Glomerular visceral epithelial cell (primary cell): Measurements from ENCODE around the gene RBM34.
A peak's percentile ranks its signal among the peaks of the same experiment; 100 is the strongest.
"Not testable (repeated sequence)": the region's sequence is repeated elsewhere in the genome, so short reads cannot be mapped to it uniquely, and the experiment has no call there.

Source experiments
- DNase-seq: peaks from one replicate; pipeline ENCODE4 v3.0.0-alpha.2; 2016; ENCODE audit errors: extremely low spot score

The RBM34 gene, protein sequence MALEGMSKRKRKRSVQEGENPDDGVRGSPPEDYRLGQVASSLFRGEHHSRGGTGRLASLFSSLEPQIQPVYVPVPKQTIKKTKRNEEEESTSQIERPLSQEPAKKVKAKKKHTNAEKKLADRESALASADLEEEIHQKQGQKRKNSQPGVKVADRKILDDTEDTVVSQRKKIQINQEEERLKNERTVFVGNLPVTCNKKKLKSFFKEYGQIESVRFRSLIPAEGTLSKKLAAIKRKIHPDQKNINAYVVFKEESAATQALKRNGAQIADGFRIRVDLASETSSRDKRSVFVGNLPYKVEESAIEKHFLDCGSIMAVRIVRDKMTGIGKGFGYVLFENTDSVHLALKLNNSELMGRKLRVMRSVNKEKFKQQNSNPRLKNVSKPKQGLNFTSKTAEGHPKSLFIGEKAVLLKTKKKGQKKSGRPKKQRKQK

GRCh38 chr1:235160957-235161684 lies at the start of gene RBM34:
Gene RBM34, minus strand, starts transcription at chr1:235161250. Its CDS starts 24 bp downstream, at chr1:235161226.
- DNase-seq = peak; percentile 93

DNA sequence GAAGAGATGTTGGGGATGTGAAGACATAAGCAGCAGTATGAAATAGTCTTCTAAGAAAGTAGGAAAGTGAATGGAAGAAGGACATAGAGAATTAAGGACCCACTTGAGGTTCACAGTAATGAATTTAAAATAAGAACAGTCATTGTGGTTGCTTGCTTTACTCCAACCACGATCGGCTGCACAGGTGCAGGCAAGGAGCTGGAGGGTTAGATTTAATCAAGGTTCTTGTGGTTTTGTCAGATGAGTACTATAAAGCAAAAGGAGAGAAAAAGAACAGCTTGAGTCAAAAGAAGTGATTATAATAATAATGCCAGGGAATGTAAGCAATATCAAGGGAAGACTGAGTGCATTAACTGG lies 46.1 kb upstream of the RBM34 start:
- peak; percentile 46 for DNase-seq

- DNase-seq = peak; percentile 45
These were observed 45.6 kb upstream of the RBM34 start for GRCh38 chr1:235206533-235207208.

DNA sequence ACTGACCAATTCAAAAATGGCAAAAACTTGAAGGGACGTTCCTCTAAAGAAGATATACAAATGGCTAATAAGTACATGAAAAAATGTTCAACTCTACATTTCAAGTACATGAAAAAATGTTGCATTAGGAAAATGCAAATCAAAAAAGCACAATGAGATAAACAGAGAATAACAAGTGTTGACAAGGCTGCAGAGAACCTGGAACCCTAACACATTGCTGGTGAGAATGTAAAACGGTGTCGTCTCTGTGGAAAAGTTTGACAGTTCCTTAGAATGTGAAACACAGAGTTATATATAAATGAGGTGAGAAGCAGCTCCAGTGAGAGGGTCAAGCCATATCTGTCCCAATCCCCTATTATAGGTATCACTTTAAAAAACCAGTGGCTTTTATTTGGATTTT lies 44.6 kb upstream of the RBM34 start:
- no peak for DNase-seq

- DNase-seq = no peak
These were observed 42.4 kb upstream of the RBM34 start for GRCh38 chr1:235203428-235203827.

- not testable (repeated sequence) for DNase-seq
These were observed 41.4 kb upstream of the RBM34 start for GRCh38 chr1:235202447-235202846.

DNA sequence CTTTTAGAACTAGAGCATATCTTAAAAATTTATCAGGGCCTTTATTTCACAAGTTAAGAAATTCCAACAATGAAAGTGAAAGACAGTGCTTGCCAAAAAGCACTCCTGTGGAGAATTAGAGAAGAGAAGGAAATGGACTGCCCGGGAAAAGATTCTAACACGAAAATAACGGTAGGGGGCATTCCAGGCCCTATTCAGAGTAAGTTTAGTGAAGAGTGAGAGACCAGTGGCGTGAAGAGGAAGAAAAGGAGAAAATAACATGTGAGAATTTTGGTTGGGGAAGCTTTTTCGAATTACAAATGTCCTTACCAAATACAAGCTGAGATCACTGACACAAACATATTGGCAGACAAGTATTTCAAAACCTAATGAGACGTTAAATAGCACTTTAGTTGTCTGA lies 38.4 kb upstream of the RBM34 start:
- DNase-seq = peak; percentile 16

DNA sequence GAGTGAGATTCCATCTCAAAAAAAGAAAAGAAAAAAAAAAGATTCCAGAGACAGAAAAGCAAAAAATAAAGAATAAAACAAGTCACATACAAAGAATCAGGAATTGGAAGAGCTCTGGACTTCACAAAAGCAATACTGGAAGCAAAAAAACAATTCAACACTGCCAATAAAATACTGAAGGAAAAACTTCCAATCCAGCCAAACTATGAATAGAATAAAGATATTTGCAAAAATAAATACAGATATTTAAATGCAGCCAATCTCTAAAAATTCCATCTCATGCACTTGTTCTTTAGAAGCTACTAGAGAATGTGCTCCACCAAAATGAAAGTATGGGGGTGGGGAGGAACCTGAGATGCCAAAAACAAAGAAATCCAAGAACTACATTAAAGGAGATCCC lies 29.4 kb upstream of the RBM34 start:
- no peak for DNase-seq

DNA sequence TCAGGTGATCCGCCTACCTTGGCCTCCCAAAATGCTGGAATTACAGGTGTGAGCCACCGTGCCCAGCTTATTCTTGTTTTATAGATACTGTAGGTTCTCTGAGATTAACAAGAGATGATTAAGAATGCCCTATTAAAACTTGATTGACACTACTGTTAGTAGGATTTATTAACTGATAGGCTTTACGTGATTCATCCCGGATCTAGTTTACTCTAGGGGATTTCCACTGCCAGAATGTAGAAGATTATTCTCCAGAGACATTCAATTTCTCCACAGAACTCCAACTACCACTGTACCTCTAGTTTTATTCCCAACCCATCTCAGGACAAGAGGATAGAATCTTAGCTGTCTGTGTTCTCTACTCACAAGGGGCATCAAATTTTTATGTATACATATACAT lies 26.3 kb upstream of the RBM34 start:
- no peak for DNase-seq

- no peak for DNase-seq
These were observed 20.7 kb upstream of the RBM34 start for GRCh38 chr1:235181561-235182245.

GRCh38 chr1:235180916-235181460 lies 19.9 kb upstream of the RBM34 start:
- no peak for DNase-seq

DNA sequence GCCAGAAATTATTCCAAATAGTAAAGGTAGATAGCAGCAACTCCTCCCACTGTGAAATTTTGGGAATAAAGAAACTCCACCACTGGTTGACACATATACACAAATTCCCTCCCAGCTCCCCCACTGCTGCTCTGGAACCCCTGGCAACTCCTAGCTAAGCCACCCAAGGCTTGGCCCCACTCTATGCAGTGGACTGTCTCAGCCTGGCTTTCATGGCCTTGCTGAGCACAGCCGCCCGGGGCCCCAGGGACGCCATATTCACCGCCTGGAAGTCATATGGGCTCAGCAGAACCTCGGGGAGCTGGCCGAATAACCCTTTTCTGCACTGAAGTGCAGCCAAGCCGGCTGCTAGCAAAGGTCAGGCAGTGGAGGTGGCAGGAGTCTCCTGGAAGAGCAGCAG lies 15.4 kb upstream of the RBM34 start:
- DNase-seq = no peak

DNA sequence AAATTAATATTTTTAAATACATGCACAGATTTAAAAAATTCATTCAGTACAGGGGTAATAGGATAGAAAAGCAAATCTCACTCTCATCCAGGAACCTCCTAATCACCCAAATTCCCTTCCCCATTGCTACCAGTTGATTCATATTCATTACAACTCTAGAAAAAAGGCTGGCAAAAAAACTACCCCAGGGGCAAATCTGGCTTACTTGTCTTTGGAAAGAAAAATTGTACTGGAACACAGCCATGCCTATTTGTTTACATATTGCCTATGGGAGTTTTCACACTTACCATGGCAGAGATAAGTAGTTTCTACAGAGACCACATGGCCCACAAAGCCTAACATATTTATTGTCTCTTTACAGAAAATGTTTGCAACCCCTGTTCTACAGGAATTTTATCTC lies 8.9 kb upstream of the RBM34 start:
- no peak for DNase-seq

- no peak for DNase-seq
These were observed 7.3 kb upstream of the RBM34 start for GRCh38 chr1:235168375-235168774.

DNA sequence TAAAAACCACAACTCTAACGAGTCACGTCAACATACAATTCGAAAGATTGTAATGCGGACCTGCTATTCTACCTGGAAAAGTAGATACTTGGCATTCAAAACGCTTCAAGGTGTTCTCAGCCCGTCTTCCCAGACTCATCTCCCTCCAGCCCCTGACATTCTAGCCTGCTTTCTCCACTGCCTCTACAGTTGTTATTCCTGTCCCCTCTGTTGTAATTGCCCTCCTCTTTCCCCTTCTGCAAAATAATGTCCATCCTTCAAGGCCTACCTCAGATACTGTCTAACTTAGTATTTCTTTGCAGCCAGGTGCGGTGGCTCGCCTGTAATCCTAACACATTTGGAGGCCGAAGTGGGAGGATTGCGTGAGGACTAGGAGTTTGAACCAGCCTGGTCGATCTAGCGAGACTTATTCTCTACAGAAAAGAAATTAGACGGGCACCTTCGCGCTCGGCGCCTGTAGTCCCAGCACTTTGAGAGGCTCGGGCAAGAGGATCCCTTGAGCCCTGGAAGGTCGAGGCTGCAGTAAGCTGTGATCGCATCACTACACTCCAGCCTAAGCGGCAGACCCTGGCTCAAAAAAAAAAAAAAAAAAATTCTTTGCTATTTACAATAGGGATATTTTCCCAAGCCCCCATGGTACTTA lies 756 bp upstream of the RBM34 start:
- DNase-seq = no peak

DNA sequence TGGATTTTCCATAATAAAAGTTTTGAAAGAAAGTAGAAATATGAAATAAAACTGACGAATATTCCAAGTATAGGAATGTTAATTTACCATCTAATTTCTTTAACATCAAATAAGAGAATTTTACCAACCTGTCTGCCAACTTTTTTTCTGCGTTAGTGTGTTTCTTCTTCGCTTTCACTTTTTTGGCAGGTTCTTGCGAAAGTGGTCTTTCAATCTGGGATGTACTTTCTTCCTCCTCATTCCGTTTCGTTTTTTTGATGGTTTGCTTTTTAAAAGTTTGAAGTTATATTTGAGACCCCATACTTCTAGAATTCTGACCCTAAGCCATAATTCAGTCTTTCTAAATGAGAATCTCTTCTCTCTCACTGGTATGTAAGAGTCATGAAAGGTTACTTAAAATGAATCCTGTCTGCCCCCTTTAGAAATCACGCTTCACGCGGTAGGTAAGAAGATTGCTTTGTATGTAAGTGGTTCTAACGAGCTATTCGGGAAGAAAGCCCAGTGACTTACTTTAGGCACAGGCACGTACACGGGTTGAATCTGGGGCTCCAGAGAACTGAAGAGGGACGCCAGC lies 580 bp downstream of the RBM34 start:
- DNase-seq = no peak

DNA sequence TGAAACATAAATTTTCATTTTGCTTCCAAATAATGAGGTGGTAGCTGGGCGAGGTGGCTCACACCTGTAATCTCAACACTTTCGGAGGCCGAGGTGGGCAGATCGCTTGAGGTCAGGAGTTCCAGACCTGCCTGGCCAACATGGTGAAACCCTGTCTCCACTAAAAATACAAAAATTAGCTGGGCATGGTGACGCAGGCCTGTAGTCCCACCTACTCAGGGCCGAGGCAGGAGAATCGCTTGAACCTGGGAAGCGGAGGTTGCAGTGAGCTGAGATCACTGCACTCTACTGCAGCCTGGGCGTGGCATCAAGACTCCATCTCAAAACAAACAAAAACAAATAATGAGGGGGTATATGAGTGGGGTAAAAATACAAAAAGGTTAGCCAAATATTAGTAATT lies 1.1 kb downstream of the RBM34 start:
- not testable (repeated sequence) for DNase-seq

DNA sequence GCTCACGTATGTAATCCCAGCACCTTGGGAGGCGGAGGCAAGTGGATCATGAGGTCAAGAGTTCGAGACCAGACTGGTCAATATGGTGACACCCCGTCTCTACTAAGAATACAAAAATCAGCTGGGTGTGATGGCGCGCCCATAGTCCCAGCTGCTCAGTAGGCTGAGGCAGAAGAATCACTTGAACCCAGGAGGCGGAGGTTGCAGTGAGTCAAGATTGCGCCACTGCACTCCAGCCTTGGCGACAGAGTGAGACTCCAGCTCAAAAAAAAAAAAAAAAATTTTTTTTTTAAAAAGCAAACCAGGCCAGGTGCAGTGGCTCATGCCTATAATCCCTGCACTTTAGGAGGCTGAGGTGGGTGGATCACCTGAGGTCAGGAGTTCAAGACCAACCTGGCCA lies 1.8 kb downstream of the RBM34 start:
- not testable (repeated sequence) for DNase-seq

GRCh38 chr1:235158680-235159079 lies 2.4 kb downstream of the RBM34 start:
- no peak for DNase-seq

DNA sequence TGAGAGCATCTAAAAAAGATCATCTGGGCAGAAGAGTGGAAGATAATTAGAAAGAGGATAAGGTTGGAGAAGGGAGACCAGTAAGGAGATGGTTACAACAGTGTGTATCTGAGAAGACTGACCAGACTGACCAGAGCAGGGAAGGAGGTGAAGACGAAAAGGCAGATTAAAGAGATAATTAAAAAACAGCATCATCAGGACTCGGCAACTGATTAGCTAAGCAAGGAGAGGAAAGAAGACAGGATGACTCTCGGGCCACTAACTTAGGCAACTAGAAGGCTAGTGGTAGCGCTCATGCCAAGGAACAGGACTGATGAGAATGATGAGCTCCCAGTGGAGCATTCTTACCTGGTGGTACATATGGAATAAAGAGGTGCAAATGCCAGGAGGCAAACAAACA lies 3.9 kb downstream of the RBM34 start:
- DNase-seq = no peak

- DNase-seq = no peak
These were observed 4.3 kb downstream of the RBM34 start for GRCh38 chr1:235156740-235157139.
